Bronchial epithelial cell (primary cell): ENCODE results near the gene INTS3. TPM values are rescaled to one million over a fixed set of nuclear protein-coding genes. Genes with fewer than 3 reads are reported as not detected.

Experiments used
- DNase-seq: peaks from one replicate; pipeline ENCODE4 v3.0.0-alpha.2; 2010; ENCODE audit warnings: low read depth
- FAIRE-seq: peaks from 2 replicates; lab custom pipeline; 2011; peaks lifted over from hg19 to GRCh38; lab: Jason Lieb, UNC
- H3K27me3 ChIP-seq: 2 replicates; pipeline ENCODE4 v1.5.1; 2011; ENCODE audit warnings: low read length; ENCODE audit not compliant: control insufficient read depth, insufficient read depth
- H3K36me3 ChIP-seq: 2 replicates; pipeline ENCODE4 v1.5.1; 2011; ENCODE audit warnings: low read length; ENCODE audit not compliant: control insufficient read depth, insufficient read depth
- H3K4me3 ChIP-seq: 2 replicates; pipeline ENCODE4 v1.5.1; 2011; ENCODE audit warnings: mild to moderate bottlenecking, low read depth, low read length, control low read depth
- total RNA-seq: library from RNA; depleted of rRNA; stranded (reverse); fragments of >200 nt; gene quantifications from 2 replicates; pipeline ENCODE4 v1.2.1, GENCODE V29; 2014
- TF ChIP-seq, protein P1 (sequence below): IDR thresholded peaks from 2 replicates; pipeline ENCODE4 v1.5.1; 2011; ENCODE audit warnings: mild to moderate bottlenecking, moderate library complexity, low read length, control low read depth, inconsistent platforms; ENCODE audit not compliant: insufficient read depth, severe bottlenecking

Gene INTS3
- total RNA-seq, 1 donor from 2014 or later: 12.6 TPM

DNA sequence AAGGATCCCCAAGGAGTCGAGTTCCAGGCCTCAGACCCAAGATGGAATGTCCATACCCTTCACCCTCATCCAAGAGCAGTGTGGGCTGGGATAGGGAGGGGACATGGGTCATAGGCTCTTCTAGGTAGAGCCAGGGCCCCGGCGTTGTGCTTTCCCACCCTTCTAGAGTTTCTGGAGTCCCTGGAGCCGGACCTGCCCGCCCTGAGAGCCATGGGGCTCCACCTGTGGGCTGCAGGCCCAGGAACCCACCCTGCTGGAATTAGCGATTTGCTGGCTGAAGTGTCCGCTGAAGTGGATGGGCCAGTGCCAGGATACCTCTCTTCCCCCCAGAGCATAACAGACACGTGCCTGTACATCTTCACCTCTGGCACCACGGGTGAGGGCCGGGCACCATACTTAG is 48.5 kb downstream of the INTS3 start:
- TF ChIP-seq, protein P1, sequence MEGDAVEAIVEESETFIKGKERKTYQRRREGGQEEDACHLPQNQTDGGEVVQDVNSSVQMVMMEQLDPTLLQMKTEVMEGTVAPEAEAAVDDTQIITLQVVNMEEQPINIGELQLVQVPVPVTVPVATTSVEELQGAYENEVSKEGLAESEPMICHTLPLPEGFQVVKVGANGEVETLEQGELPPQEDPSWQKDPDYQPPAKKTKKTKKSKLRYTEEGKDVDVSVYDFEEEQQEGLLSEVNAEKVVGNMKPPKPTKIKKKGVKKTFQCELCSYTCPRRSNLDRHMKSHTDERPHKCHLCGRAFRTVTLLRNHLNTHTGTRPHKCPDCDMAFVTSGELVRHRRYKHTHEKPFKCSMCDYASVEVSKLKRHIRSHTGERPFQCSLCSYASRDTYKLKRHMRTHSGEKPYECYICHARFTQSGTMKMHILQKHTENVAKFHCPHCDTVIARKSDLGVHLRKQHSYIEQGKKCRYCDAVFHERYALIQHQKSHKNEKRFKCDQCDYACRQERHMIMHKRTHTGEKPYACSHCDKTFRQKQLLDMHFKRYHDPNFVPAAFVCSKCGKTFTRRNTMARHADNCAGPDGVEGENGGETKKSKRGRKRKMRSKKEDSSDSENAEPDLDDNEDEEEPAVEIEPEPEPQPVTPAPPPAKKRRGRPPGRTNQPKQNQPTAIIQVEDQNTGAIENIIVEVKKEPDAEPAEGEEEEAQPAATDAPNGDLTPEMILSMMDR: no peak
- Histone ChIP-seq H3K27me3 (no peaks in the 10 kb centered on the region), H3K4me3 (peak overlapping the region; percentile 63), H3K36me3 (peaks cover 5% of the 10 kb centered on the region)
- DNase-seq (no peak), FAIRE-seq (no peak)

DNA sequence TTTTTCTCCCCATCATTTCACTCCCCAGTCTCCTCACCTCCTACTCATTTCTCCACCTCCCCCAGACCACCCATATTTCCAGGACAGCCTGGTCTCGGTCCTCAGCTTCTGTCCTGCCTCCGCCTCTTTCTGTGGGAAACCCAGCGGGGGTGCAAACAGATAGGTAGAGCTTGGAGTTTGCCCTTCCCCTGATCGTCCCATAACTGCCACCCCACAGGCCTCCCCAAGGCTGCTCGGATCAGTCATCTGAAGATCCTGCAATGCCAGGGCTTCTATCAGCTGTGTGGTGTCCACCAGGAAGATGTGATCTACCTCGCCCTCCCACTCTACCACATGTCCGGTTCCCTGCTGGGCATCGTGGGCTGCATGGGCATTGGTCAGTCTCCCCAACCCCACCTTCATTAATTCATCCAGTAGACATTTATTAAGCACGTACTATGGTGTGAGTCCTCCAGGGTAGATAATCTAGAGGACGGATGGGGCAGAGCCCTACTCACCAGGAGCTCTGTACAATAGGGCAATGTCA is 49.1 kb downstream of the INTS3 start:
- no peaks in the 10 kb centered on the region for H3K27me3 ChIP-seq
- peaks cover 2% of the 10 kb centered on the region for H3K36me3 ChIP-seq
- FAIRE-seq (no peak), DNase-seq (no peak)
- TF ChIP-seq, protein P1: no peak
- H3K4me3 ChIP-seq: no peak overlapping the region

DNA sequence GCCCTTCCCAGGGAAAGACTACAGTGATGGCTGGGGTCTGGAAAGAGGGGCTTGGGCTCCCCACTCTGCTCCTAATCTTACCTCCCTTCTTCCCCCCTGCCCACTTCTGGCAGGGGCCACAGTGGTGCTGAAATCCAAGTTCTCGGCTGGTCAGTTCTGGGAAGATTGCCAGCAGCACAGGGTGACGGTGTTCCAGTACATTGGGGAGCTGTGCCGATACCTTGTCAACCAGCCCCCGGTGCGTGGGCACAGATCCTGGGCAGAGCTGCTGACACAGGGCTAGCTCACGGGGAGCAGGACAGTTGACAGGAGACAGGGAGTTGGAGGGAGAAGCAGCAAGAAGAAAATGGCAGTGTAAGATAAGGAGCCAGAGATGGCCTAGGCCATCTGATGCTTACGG is 49.8 kb downstream of the INTS3 start:
- Histone ChIP-seq H3K4me3 (no peak overlapping the region), H3K36me3 (no peaks in the 10 kb centered on the region), H3K27me3 (no peaks in the 10 kb centered on the region)
- TF ChIP-seq, protein P1: no peak
- DNase-seq (no peak), FAIRE-seq (no peak)

DNA sequence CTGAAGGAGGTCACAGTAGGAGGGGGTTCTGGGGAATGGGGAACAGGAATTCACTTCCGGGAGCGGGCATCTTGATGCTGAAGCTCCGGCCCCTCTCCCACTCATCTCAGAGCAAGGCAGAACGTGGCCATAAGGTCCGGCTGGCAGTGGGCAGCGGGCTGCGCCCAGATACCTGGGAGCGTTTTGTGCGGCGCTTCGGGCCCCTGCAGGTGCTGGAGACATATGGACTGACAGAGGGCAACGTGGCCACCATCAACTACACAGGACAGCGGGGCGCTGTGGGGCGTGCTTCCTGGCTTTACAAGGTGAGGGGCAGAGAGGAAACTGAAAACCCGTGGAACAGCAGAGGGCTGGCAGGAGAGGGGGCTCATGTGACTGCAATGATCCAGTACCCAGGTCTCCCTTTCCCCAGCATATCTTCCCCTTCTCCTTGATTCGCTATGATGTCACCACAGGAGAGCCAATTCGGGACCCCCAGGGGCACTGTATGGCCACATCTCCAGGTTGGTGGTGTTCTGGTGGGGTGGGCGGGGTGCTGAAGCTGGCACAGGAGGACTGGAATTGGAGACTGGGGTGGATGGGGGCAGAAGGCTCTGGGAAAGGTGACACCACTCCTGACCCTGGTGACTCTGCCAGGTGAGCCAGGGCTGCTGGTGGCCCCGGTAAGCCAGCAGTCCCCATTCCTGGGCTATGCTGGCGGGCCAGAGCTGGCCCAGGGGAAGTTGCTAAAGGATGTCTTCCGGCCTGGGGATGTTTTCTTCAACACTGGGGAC is 50.4 kb downstream of the INTS3 start:
- Histone ChIP-seq H3K27me3 (no peaks in the 10 kb centered on the region), H3K4me3 (no peak overlapping the region), H3K36me3 (no peaks in the 10 kb centered on the region)
- DNase-seq (no peak), FAIRE-seq (no peak)
- TF ChIP-seq, protein P1: no peak

DNA sequence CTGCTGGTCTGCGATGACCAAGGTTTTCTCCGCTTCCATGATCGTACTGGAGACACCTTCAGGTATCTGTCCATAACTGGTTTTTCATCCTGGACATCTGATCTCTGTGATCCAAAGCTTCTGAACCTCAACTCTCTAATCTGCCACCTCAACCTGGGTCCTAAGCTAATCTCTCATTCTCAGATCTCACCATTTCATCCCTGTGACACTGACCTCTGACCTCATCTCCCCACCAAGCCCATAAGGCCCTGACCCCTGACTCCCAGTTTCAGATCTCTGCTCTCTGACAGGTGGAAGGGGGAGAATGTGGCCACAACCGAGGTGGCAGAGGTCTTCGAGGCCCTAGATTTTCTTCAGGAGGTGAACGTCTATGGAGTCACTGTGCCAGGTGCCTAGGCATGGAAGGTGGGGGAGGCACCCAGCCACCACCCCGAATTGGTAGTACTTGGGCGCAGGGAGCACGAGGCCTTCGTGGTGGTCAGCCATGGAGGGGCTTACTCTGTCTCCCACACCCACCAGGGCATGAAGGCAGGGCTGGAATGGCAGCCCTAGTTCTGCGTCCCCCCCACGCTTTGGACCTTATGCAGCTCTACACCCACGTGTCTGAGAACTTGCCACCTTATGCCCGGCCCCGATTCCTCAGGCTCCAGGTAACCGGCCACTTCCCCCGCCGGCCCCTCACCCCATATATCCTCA is 51.1 kb downstream of the INTS3 start:
- DNase-seq (no peak), FAIRE-seq (peak; percentile 62)
- Histone ChIP-seq H3K4me3 (no peak overlapping the region), H3K36me3 (no peaks in the 10 kb centered on the region), H3K27me3 (no peaks in the 10 kb centered on the region)
- TF ChIP-seq, protein P1: no peak
